ENCODE results near the gene P4HA1. TPM values are rescaled to one million over a fixed set of nuclear protein-coding genes. Genes with fewer than 3 reads are reported as not detected.
"Not testable (repeated sequence)": the region's sequence is repeated elsewhere in the genome, so short reads cannot be mapped to it uniquely, and the experiment has no call there.

P4HA1 gene
- total RNA-seq, 1 donor from 2014 or later: 55.7 TPM

GRCh38 chr10:73043766-73044377, 52.8 kb downstream of the P4HA1 start:
- DNase-seq (ENCODE audit: low read depth in 2 of 2): peak in 1 of 2 donors; percentile 8

GRCh38 chr10:73043319-73043718, 53.3 kb downstream of the P4HA1 start:
- DNase-seq (ENCODE audit: low read depth in 2 of 2): no peak

DNA sequence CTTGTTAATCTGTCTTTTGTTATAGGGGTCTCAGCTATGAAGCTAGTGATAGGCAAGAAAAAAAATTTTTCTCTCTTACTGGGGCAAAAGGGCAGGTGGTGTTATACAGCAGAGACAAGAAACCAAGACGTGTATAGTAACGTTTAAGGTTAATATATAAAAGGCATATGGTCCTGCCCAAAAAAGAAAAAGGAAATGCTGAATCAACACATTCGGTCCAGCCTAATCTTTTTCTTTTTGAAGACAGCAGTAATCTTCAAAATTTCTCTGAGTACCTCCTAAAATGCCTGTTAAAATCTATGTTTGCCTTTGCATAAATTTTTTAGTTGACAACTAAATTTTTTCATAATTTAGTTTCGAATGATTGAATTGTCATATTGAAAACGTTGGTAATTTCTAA, 54.5 kb downstream of the P4HA1 start:
- no peak for DNase-seq (ENCODE audit: low read depth in 2 of 2)

GRCh38 chr10:73039635-73040034, 57.0 kb downstream of the P4HA1 start:
- DNase-seq (ENCODE audit: low read depth in 2 of 2): no peak

DNA sequence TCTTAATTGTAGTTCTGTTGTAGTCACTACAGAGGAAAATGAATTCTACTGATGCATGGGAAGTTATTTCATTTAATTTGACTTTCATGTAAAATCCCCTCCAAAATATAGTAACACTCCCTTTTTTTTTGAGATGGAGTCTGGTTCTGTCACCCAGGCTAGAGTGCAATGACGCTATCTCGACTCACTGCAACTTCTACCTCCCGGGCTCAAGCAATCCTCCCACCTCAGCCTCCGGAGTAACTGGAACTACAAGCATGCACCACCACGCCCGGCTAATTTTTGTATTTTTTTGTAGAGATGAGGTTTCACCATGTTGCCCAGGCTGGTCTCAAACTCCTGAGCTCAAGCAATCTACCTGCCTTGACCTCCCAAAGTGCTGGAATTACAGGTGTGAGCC, 60.4 kb downstream of the P4HA1 start:
- not testable (repeated sequence) for DNase-seq (ENCODE audit: low read depth in 2 of 2)

GRCh38 chr10:73032536-73032935, 64.1 kb downstream of the P4HA1 start:
- DNase-seq (ENCODE audit: low read depth in 2 of 2): no peak

- DNase-seq (ENCODE audit: low read depth in 2 of 2): not testable (repeated sequence)
Observed at GRCh38 chr10:73026623-73027022, 70.0 kb downstream of the P4HA1 start.

GRCh38 chr10:73023455-73024070, 73.1 kb downstream of the P4HA1 start:
- DNase-seq (ENCODE audit: low read depth in 2 of 2): not testable (repeated sequence)

GRCh38 chr10:73022961-73023360, 73.7 kb downstream of the P4HA1 start:
- DNase-seq (ENCODE audit: low read depth in 2 of 2): not testable (repeated sequence)

- not testable (repeated sequence) for DNase-seq (ENCODE audit: low read depth in 2 of 2)
Observed at GRCh38 chr10:73021538-73022164, 75.0 kb downstream of the P4HA1 start.

DNA sequence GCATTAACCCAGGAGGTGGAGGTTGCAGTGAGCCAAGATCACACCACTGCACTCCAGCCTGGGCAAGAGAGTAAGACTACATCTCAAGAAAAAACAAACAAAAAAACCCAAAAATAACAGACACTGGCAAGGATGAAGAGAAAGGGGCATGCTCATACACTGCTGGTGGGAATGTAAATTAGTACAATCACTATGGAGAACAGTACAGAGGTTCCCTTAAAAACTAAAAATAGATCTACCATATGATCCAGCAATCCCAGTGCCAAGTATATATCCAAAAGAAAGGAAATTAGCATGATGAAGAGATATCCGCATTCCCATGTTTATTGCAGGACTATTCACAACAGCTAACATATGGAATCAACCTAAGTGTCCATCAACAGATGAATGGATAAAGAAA, 75.6 kb downstream of the P4HA1 start:
- DNase-seq (ENCODE audit: low read depth in 2 of 2): no peak

DNA sequence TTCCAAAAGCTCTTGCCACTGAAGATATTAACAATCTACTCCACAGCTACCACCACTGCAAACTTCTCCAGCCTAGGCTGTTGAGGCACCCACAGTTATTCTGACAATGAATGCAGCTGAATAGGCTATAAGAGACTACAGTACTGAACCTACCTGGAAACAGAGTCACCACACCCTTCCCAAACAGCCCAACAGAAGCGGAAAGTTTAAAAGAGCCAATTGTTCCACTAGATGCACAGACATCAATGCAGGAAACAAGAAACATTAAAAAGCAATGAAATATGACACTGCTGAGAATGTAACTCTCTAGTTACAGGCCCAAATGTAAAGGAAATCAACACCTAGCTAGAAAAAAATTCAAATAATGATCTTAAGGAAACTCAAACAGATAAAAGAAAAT, 77.6 kb downstream of the P4HA1 start:
- peak in 1 of 2 donors; percentile 30 for DNase-seq (ENCODE audit: low read depth in 2 of 2)

- no peak for DNase-seq (ENCODE audit: low read depth in 2 of 2)
Observed at GRCh38 chr10:73018632-73019031, 78.0 kb downstream of the P4HA1 start.

DNA sequence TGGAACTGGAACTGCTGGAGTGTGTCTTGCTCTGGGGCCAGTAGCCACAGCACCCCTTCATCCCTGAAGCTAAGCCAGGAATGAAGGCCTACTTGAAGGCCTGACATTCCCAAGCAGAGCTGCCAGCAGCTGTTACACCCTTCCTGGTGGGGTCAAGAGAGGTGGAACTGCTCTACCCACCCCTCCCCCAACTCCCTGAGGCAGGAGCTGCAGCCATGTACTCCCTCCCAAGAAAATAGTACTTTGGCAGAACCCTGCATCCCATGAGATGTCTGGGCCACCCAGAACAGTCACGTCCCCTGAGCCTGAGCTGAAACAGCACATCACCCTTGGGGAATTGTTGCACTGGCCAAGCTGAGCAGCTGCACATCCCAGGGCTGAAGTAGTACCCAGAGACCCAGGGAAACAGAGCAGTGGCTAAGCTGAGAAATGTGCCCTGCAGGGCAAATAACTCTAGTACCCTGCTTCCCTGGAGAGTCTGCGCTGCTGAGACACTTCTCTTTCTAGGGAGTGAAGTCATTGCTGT, 78.6 kb downstream of the P4HA1 start:
- no peak for DNase-seq (ENCODE audit: low read depth in 2 of 2)

DNA sequence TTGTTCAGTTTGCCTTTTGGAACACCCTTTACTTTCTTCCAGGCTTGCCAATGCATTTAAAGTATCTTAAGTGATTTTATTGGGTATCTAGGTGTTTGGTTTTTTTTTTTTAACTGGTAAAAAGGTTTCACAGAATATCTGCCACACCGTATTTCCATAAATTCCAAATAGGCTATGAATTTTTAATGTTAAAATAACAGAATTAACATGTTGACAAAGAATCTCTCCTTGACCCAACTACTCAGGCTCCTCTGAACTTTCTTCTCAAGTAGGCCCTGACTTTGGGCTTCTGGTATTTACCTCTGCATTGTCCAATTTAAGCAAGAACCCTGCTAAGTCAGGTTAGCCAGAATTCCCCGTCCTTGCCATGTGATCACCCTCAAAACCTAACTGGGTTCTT, 80.9 kb downstream of the P4HA1 start:
- no peak for DNase-seq (ENCODE audit: low read depth in 2 of 2)

GRCh38 chr10:73003822-73004221, 92.8 kb downstream of the P4HA1 start:
- no peak for DNase-seq (ENCODE audit: low read depth in 2 of 2)

DNA sequence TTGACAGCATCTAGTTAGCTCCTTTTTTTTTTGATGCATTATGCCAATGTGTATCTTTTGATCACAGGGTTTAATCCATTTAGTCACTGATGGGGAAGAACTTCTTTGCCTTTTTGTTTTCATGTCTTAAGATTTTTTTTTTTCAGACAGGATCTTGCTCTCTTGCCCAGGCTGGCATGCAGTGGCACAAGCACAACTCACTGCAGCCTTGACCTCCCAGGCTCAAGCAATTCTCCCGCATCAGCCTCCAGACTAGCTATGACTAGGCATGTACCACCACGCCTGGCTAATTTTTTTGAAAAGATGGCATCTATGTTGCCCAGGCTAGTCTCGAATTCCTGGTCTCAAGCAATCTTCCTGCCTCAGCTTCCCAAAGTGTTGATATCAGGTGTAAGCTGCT, 95.7 kb downstream of the P4HA1 start:
- no peak for DNase-seq (ENCODE audit: low read depth in 2 of 2)

DNA sequence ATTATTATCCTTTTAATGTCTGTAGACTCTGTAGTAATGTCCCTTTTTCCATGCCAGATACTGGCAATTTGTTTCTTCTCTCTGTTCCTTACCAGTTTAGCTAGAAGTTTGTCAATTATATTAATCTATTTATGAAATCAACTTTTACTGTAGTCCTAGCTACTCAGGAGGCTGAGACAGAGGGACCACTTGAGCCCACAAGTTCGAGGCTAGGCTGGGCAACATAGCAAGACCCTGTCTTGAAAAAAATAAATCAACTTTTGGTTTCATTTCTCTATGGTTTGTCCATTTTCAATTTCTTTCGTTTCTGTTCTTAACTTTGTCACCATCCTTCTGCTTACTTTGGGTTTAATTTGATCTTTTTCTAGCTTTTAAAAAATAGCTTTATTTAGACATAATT, 99.6 kb downstream of the P4HA1 start:
- DNase-seq (ENCODE audit: low read depth in 2 of 2): no peak

DNA sequence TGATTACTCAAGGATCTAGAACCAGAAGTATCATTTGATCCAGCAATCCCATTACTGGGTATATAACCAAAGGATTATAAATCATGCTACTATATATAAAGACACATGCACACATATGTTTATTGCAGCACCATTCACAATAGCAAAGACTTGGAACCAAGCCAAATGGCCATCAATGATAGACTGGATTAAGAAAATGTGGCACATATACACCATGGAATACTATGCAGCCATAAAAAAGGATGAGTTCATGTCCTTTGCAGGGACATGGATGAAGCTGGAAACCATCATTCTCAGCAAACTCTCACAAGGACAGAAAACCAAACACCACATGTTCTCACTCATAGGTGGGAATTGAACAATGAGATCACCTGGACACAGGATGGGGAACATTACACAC, 101.2 kb downstream of the P4HA1 start:
- DNase-seq (ENCODE audit: low read depth in 2 of 2): not testable (repeated sequence)

DNA sequence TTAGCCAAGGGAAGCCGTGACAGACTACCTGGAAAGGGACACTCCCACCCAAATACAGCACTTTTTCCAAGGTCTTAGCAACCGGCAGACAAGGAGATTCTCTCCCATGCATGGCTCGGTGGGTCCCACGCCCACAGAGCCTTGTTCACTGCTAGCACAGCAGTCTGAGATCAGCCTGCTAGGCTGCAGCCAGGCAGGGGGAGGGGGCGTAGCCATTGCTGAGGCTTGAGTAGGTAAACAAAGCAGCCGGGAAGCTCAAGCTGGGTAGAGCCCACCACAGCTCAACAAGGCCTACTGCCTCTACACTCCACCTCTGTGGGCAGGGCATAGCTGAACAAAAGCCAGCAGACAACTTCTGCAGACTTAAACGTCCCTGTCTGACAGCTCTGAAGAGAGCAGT, 106.9 kb downstream of the P4HA1 start:
- DNase-seq (ENCODE audit: low read depth in 2 of 2): not testable (repeated sequence)

DNA sequence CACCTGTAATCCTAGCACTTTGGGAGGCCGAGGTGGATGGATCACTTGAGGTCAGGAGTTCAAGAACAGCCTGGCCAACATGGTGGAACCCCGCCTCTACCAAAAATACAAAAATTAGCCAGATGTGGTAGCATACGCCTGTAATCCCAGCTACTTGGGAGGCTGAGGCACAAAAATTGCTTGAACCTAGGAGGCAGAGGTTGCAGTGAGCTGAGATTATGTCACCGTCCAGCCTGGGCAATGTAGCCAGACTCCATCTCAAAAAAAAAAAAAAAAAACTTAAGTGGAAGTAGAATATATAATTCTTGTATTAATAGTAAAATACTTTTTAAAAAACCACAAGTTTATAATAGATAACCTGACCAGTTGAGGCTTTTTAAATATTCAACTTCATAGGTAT, 112.0 kb downstream of the P4HA1 start:
- DNase-seq (ENCODE audit: low read depth in 2 of 2): not testable (repeated sequence)

DNA sequence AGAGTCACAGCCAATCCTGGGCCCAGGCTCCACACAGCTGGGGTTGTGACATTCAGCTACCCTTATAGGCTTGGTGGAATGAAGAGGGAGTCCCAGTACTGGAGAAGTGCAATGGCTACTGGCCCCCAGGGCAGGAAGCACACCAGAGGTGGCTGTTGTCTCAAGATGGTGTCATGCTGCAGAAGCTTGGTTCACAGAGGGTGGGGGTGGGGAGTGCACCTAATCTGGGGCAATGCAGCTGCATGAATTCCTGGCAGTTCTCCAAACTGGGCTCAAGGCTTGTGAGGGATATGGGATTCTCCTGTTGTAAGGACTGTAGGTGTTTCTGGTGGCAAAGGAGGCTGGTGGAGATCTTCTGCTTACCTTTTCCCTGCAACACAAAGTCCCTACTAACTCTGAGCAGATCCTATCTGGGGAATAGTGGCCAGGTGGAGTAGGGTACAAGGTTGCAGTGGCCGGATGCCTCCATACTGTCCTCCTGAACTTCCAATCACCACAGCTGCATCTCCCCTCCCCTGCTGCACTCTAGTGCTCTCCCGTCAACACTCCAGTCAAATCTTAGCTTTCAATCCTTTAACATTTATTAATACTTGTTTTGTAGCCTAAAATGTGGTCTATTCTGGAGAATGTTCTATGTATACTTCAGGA, 114.7 kb downstream of the P4HA1 start:
- no peak for DNase-seq (ENCODE audit: low read depth in 2 of 2)
